HEK293 (cell line): ENCODE results near the gene ADAMTSL5.

Source experiments
- CTCF ChIA-PET: fragments of 350-600 bp; formaldehyde crosslinking; extraction: SDS; loops from one replicate; lab custom pipeline; 2021; ENCODE audit warnings: antibody characterized with exemption; lab: Yijun Ruan, JAX
- POLR2A ChIA-PET: fragments of 300-600 bp; formaldehyde crosslinking; extraction: SDS; loops from one replicate; lab custom pipeline; 2020; ENCODE audit warnings: antibody characterized with exemption, inconsistent platforms; lab: Yijun Ruan, JAX
- H3K27ac ChIP-seq: fragments of 200-500 bp; sonication (Bioruptor generic); 2 replicates; pipeline ENCODE4 v1.5.1; 2014; ENCODE audit warnings: low read depth, low read length, control low read depth, inconsistent platforms; ENCODE audit errors: extremely low read depth
- H3K36me3 ChIP-seq, 2 experiments: fragments of 200-500 bp in 1 of 2; sonication (Bioruptor generic) in 1 of 2; 1 replicate in 1 of 2; 2 replicates in 1 of 2; pipeline ENCODE4 v1.5.1; 2014 to 2017; ENCODE audit warnings: inconsistent platforms in 2 of 2, low read length in 2 of 2; ENCODE audit not compliant: control insufficient read depth in 2 of 2, insufficient read depth in 1 of 2
- H3K4me1 ChIP-seq: fragments of 200-500 bp; sonication (Bioruptor generic); 2 replicates; pipeline ENCODE4 v1.5.1; 2014; ENCODE audit warnings: mild to moderate bottlenecking, low read length, inconsistent platforms; ENCODE audit not compliant: control insufficient read depth, insufficient read depth
- H3K4me3 ChIP-seq: 2 replicates; pipeline ENCODE4 v1.5.1; 2011; ENCODE audit warnings: low read depth, mild to moderate bottlenecking, control low read depth, low read length, moderate library complexity
- H3K9me3 ChIP-seq: fragments of 200-500 bp; sonication (Bioruptor generic); 2 replicates; pipeline ENCODE4 v1.5.1; 2014; ENCODE audit warnings: low read depth, low read length, inconsistent platforms; ENCODE audit not compliant: control insufficient read depth, insufficient read depth
- BCL11A ChIP-seq: fragments of 450-650 bp; formaldehyde crosslinking; IDR thresholded peaks from 2 replicates; pipeline ENCODE4 v1.5.1; 2016; ENCODE audit warnings: low read depth, missing biosample characterization, missing genetic modification characterization
- BCL11B ChIP-seq: fragments of 450-650 bp; formaldehyde crosslinking; IDR thresholded peaks from 2 replicates; pipeline ENCODE4 v1.5.1; 2016; ENCODE audit warnings: low read depth, missing biosample characterization, missing genetic modification characterization
- EGR2 ChIP-seq: fragments of 450-650 bp; formaldehyde crosslinking; IDR thresholded peaks from 2 replicates; pipeline ENCODE4 v1.5.1; 2016; ENCODE audit warnings: low read depth, missing biosample characterization, missing genetic modification characterization
- IKZF3 ChIP-seq: fragments of 450-650 bp; IDR thresholded peaks from 2 replicates; pipeline ENCODE4 v1.5.0; 2018; ENCODE audit warnings: missing biosample characterization, mild to moderate bottlenecking, missing genetic modification characterization, moderate library complexity
- KLF1 ChIP-seq: fragments of 450-650 bp; formaldehyde crosslinking; IDR thresholded peaks from 2 replicates; pipeline ENCODE4 v1.5.1; 2016; ENCODE audit warnings: missing biosample characterization, missing genetic modification characterization
- KLF17 ChIP-seq: fragments of 450-650 bp; formaldehyde crosslinking; IDR thresholded peaks from 2 replicates; pipeline ENCODE4 v1.5.1; 2016; ENCODE audit warnings: missing biosample characterization, missing genetic modification characterization
- OSR2 ChIP-seq: fragments of 450-650 bp; formaldehyde crosslinking; IDR thresholded peaks from 2 replicates; pipeline ENCODE4 v1.5.1; 2016; ENCODE audit warnings: missing biosample characterization, missing genetic modification characterization
- PATZ1 ChIP-seq: fragments of 450-650 bp; formaldehyde crosslinking; IDR thresholded peaks from 2 replicates; pipeline ENCODE4 v1.5.1; 2016; ENCODE audit warnings: missing biosample characterization, missing genetic modification characterization
- YY2 ChIP-seq: fragments of 450-650 bp; formaldehyde crosslinking; IDR thresholded peaks from 2 replicates; pipeline ENCODE4 v1.5.1; 2016; ENCODE audit warnings: missing biosample characterization, missing genetic modification characterization
- ZBTB26 ChIP-seq: fragments of 450-650 bp; formaldehyde crosslinking; optimal IDR thresholded peaks from 2 replicates; pipeline ENCODE3; 2016; ENCODE audit warnings: missing biosample characterization, mild to moderate bottlenecking, missing genetic modification characterization
- ZBTB6 ChIP-seq: fragments of 450-650 bp; formaldehyde crosslinking; IDR thresholded peaks from 2 replicates; pipeline ENCODE4 v1.5.1; 2017; ENCODE audit warnings: missing biosample characterization, missing genetic modification characterization
- ZNF10 ChIP-seq: fragments of 450-650 bp; formaldehyde crosslinking; IDR thresholded peaks from 2 replicates; pipeline ENCODE4 v1.5.1; 2017; ENCODE audit warnings: missing biosample characterization, missing genetic modification characterization
- ZNF157 ChIP-seq: fragments of 450-650 bp; formaldehyde crosslinking; IDR thresholded peaks from 2 replicates; pipeline ENCODE4 v1.5.1; 2016; ENCODE audit warnings: missing biosample characterization, missing genetic modification characterization
- ZNF184 ChIP-seq: fragments of 450-650 bp; IDR thresholded peaks from 2 replicates; pipeline ENCODE4 v1.5.1; 2018; ENCODE audit warnings: missing biosample characterization, mild to moderate bottlenecking, missing genetic modification characterization
- ZNF19 ChIP-seq: fragments of 450-650 bp; formaldehyde crosslinking; IDR thresholded peaks from 2 replicates; pipeline ENCODE4; 2016; ENCODE audit warnings: missing biosample characterization, missing genetic modification characterization, low read depth
- ZNF211 ChIP-seq: fragments of 450-650 bp; formaldehyde crosslinking; IDR thresholded peaks from 2 replicates; pipeline ENCODE4 v1.5.1; 2016; ENCODE audit warnings: low read depth, missing biosample characterization, missing genetic modification characterization
- ZNF239 ChIP-seq: fragments of 450-650 bp; formaldehyde crosslinking; IDR thresholded peaks from 2 replicates; pipeline ENCODE4 v1.5.1; 2016; ENCODE audit warnings: missing biosample characterization, missing genetic modification characterization
- ZNF302 ChIP-seq: fragments of 450-650 bp; formaldehyde crosslinking; IDR thresholded peaks from 2 replicates; pipeline ENCODE4 v1.5.1; 2016; ENCODE audit warnings: missing biosample characterization, missing genetic modification characterization, low read depth
- ZNF350 ChIP-seq: fragments of 450-650 bp; formaldehyde crosslinking; IDR thresholded peaks from 2 replicates; pipeline ENCODE4 v1.5.0; 2017; ENCODE audit warnings: missing biosample characterization, mild to moderate bottlenecking, missing genetic modification characterization
- ZNF366 ChIP-seq: fragments of 450-650 bp; formaldehyde crosslinking; conservative IDR thresholded peaks from 2 replicates; pipeline ENCODE4 v1.5.1; 2016; ENCODE audit warnings: missing biosample characterization, missing genetic modification characterization
- ZNF433 ChIP-seq: fragments of 450-650 bp; formaldehyde crosslinking; IDR thresholded peaks from 2 replicates; pipeline ENCODE4 v1.5.1; 2016; ENCODE audit warnings: missing biosample characterization, missing genetic modification characterization, low read depth
- ZNF514 ChIP-seq: fragments of 450-650 bp; formaldehyde crosslinking; IDR thresholded peaks from 2 replicates; pipeline ENCODE4 v1.5.1; 2016; ENCODE audit warnings: missing biosample characterization, missing genetic modification characterization
- ZNF558 ChIP-seq: fragments of 450-650 bp; formaldehyde crosslinking; IDR thresholded peaks from 2 replicates; pipeline ENCODE4 v1.5.1; 2016; ENCODE audit warnings: missing biosample characterization, missing genetic modification characterization
- ZNF596 ChIP-seq: fragments of 450-650 bp; IDR thresholded peaks from 2 replicates; pipeline ENCODE4 v1.5.0; 2018; ENCODE audit warnings: missing biosample characterization, mild to moderate bottlenecking, missing genetic modification characterization, moderate library complexity
- ZNF777 ChIP-seq: fragments of 450-650 bp; formaldehyde crosslinking; IDR thresholded peaks from 2 replicates; pipeline ENCODE4 v1.5.1; 2017; ENCODE audit warnings: missing biosample characterization, missing genetic modification characterization, borderline replicate concordance
- ZNF785 ChIP-seq: fragments of 450-650 bp; formaldehyde crosslinking; IDR thresholded peaks from 2 replicates; pipeline ENCODE4 v1.5.1; 2016; ENCODE audit warnings: missing biosample characterization, missing genetic modification characterization
- ZSCAN16 ChIP-seq: fragments of 450-650 bp; formaldehyde crosslinking; IDR thresholded peaks from 2 replicates; pipeline ENCODE4 v1.5.1; 2016; ENCODE audit warnings: missing biosample characterization, missing genetic modification characterization
- ZSCAN23 ChIP-seq: fragments of 450-650 bp; formaldehyde crosslinking; IDR thresholded peaks from 2 replicates; pipeline ENCODE4 v1.5.1; 2016; ENCODE audit warnings: missing biosample characterization, missing genetic modification characterization

The ADAMTSL5 gene

GRCh38 chr19:1486720-1487575 lies 25.9 kb downstream of the ADAMTSL5 start:
- ChIA-PET CTCF (interaction anchor here (0.7 kb wide), 1 partner anchor 21 kb away, joined by 3 read pairs; no protein-coding TSS in a partner anchor), POLR2A (no interaction called here)
- Histone ChIP-seq H3K27ac (no peak overlapping the region), H3K4me3 (no peak overlapping the region), H3K4me1 (peaks cover 5% of the 10 kb centered on the region), H3K36me3 (no peaks in the 10 kb centered on the region; a peak in 1 of 3 replicates), H3K9me3 (no peaks in the 10 kb centered on the region)
- no peak for TF ChIP-seq YY2 (tag by site-specific recombination)
- TF ChIP-seq ZNF302 (tag by site-specific recombination) = no peak
- TF ChIP-seq KLF17 (tag by site-specific recombination) = no peak
- no peak for TF ChIP-seq ZNF19
- TF ChIP-seq ZNF350 (tag by site-specific recombination) = no peak
- TF ChIP-seq ZNF558 = no peak
- TF ChIP-seq ZNF777 (tag by site-specific recombination) = no peak
- TF ChIP-seq ZNF239 = no peak
- TF ChIP-seq ZNF184 (tag by site-specific recombination) = no peak
- no peak for TF ChIP-seq ZNF157

- H3K36me3 ChIP-seq = no peaks in the 10 kb centered on the region; a peak in 1 of 3 replicates
- CTCF ChIA-PET = no interaction called here
- POLR2A ChIA-PET = no interaction called here
- no peaks in the 10 kb centered on the region for H3K9me3 ChIP-seq
- H3K4me3 ChIP-seq = no peak overlapping the region
- H3K27ac ChIP-seq = no peak overlapping the region
- TF ChIP-seq ZNF211 (no peak), ZBTB6 (tag by site-specific recombination) (no peak), ZNF514 (tag by site-specific recombination) (no peak), IKZF3 (tag by site-specific recombination) (no peak), ZNF10 (tag by site-specific recombination) (no peak), ZNF366 (no peak), ZNF596 (no peak), PATZ1 (tag by site-specific recombination) (no peak), ZSCAN16 (tag by site-specific recombination) (no peak), ZBTB26 (no peak), ZNF433 (tag by site-specific recombination) (no peak), OSR2 (tag by site-specific recombination) (no peak), ZNF785 (tag by site-specific recombination) (no peak), ZSCAN23 (tag by site-specific recombination) (no peak), KLF1 (tag by site-specific recombination) (no peak), BCL11A (tag by site-specific recombination) (no peak), BCL11B (tag by site-specific recombination) (no peak), EGR2 (tag by site-specific recombination) (no peak)
- H3K4me1 ChIP-seq = no peaks in the 10 kb centered on the region
Observed at GRCh38 chr19:1483979-1484428, 28.8 kb downstream of the ADAMTSL5 start.
